Measurements from ENCODE around the gene GLE1.
A peak's percentile ranks its signal among the peaks of the same experiment; 100 is the strongest.

The GLE1 gene

GRCh38 chr9:128504485-128505413, at the start of gene GLE1:
Gene GLE1 (plus strand): TSS chr9:128504719. CDS start chr9:128504806, 87 bp downstream.
- DNase-seq (ENCODE audit: extremely low read depth, low read depth), result peak; percentile 59
- H3K4me3 ChIP-seq (replicated peaks; ENCODE audit: low read depth, low read length), result peak within 1 kb of the TSS; percentile 74
- no peak for TF ChIP-seq CTCF (IDR thresholded peaks at IDR 0.05; ENCODE audit: low read depth, low read length, missing control alignments)

GRCh38 chr9:128454991-128455390, 49.5 kb upstream of the GLE1 start:
- no peak for TF ChIP-seq CTCF (IDR thresholded peaks at IDR 0.05; ENCODE audit: low read depth, low read length, missing control alignments)
- no peak overlapping the region for H3K4me3 ChIP-seq (replicated peaks; ENCODE audit: low read depth, low read length)
- no peak for DNase-seq (ENCODE audit: extremely low read depth, low read depth)

GRCh38 chr9:128455849-128456612, 48.5 kb upstream of the GLE1 start, which contains the start of gene ODF2:
Gene ODF2 (plus strand): TSS chr9:128456006. CDS start chr9:128456092, 86 bp downstream.
- peak within 1 kb of the TSS; percentile 83 for H3K4me3 ChIP-seq (replicated peaks; ENCODE audit: low read depth, low read length)
- peak; percentile 82 for DNase-seq (ENCODE audit: extremely low read depth, low read depth)
- no peak for TF ChIP-seq CTCF (IDR thresholded peaks at IDR 0.05; ENCODE audit: low read depth, low read length, missing control alignments)

- no peak for TF ChIP-seq CTCF (IDR thresholded peaks at IDR 0.05; ENCODE audit: low read depth, low read length, missing control alignments)
- no peak for DNase-seq (ENCODE audit: extremely low read depth, low read depth)
- H3K4me3 ChIP-seq (replicated peaks; ENCODE audit: low read depth, low read length), result peak overlapping the region; percentile 83
These were observed 47.9 kb upstream of the GLE1 start for GRCh38 chr9:128456613-128457061.

- peak overlapping the region; percentile 83 for H3K4me3 ChIP-seq (replicated peaks; ENCODE audit: low read depth, low read length)
- DNase-seq (ENCODE audit: extremely low read depth, low read depth), result no peak
These were observed 47.3 kb upstream of the GLE1 start for GRCh38 chr9:128457207-128457606.

More at GRCh38 chr9:128457207-128457606, 47.3 kb upstream of the GLE1 start:
- TF ChIP-seq CTCF (IDR thresholded peaks at IDR 0.05; ENCODE audit: low read depth, low read length, missing control alignments), result no peak
